GM18505 (cell line): ENCODE data around the gene POU2AF3.
"Not testable (repeated sequence)": the region's sequence is repeated elsewhere in the genome, so short reads cannot be mapped to it uniquely, and the experiment has no call there.

Source experiments
- ATAC-seq: cut with Tn5 transposase; IDR thresholded peaks from one replicate; pipeline ENCODE4 v1.9.1; 2021; ENCODE audit not compliant: unreplicated experiment
- POLR2A ChIP-seq: IDR thresholded peaks from 4 replicates; pipeline ENCODE4 v1.6.1; 2011; ENCODE audit warnings: borderline replicate concordance; ENCODE audit not compliant: insufficient read depth, insufficient read length; ENCODE audit errors: extremely low read depth

Gene POU2AF3

GRCh38 chr11:111307472-111308108 is 9.2 kb downstream of the POU2AF3 start:
- no peak for TF ChIP-seq POLR2A
- no peak for ATAC-seq

GRCh38 chr11:111308140-111308539 is 9.8 kb downstream of the POU2AF3 start:
- TF ChIP-seq POLR2A: no peak
- no peak for ATAC-seq

- no peak for ATAC-seq
- TF ChIP-seq POLR2A: no peak
Measured at GRCh38 chr11:111309215-111309915, 11.0 kb downstream of the POU2AF3 start.

- ATAC-seq: no peak
- TF ChIP-seq POLR2A: no peak
Measured at GRCh38 chr11:111310088-111310487, 11.7 kb downstream of the POU2AF3 start.

- no peak for TF ChIP-seq POLR2A
- no peak for ATAC-seq
Measured at GRCh38 chr11:111310723-111311122, 12.4 kb downstream of the POU2AF3 start.

GRCh38 chr11:111312076-111312475 is 13.7 kb downstream of the POU2AF3 start:
- no peak for TF ChIP-seq POLR2A
- no peak for ATAC-seq

- no peak for ATAC-seq
- TF ChIP-seq POLR2A: no peak
Measured at GRCh38 chr11:111319296-111319695, 20.9 kb downstream of the POU2AF3 start.

- ATAC-seq: not testable (repeated sequence)
Measured at GRCh38 chr11:111320199-111320598, 21.9 kb downstream of the POU2AF3 start.

- no peak for ATAC-seq
- no peak for TF ChIP-seq POLR2A
Measured at GRCh38 chr11:111320728-111321568, 22.6 kb downstream of the POU2AF3 start.

- no peak for ATAC-seq
- TF ChIP-seq POLR2A: no peak
Measured at GRCh38 chr11:111322534-111322933, 24.2 kb downstream of the POU2AF3 start.

GRCh38 chr11:111324277-111324720 is 26.0 kb downstream of the POU2AF3 start:
- ATAC-seq: no peak
- TF ChIP-seq POLR2A: no peak

GRCh38 chr11:111325259-111325658 is 26.9 kb downstream of the POU2AF3 start:
- no peak for ATAC-seq

GRCh38 chr11:111326824-111327223 is 28.5 kb downstream of the POU2AF3 start:
- TF ChIP-seq POLR2A: no peak
- ATAC-seq: no peak

More at GRCh38 chr11:111325259-111325658, 26.9 kb downstream of the POU2AF3 start:
- TF ChIP-seq POLR2A: no peak

- TF ChIP-seq POLR2A: no peak
- ATAC-seq: no peak
Measured at GRCh38 chr11:111327908-111328624, 29.7 kb downstream of the POU2AF3 start.
